ENCODE results near the gene BCAS1. TPM values are rescaled to one million over a fixed set of nuclear protein-coding genes. Genes with fewer than 3 reads are reported as not detected.

The BCAS1 gene
- total and polyA plus RNA-seq, 2 donors (not counting 1 experiment from before 2014, with no cell fraction given): 0.97 to 1.1 TPM

DNA sequence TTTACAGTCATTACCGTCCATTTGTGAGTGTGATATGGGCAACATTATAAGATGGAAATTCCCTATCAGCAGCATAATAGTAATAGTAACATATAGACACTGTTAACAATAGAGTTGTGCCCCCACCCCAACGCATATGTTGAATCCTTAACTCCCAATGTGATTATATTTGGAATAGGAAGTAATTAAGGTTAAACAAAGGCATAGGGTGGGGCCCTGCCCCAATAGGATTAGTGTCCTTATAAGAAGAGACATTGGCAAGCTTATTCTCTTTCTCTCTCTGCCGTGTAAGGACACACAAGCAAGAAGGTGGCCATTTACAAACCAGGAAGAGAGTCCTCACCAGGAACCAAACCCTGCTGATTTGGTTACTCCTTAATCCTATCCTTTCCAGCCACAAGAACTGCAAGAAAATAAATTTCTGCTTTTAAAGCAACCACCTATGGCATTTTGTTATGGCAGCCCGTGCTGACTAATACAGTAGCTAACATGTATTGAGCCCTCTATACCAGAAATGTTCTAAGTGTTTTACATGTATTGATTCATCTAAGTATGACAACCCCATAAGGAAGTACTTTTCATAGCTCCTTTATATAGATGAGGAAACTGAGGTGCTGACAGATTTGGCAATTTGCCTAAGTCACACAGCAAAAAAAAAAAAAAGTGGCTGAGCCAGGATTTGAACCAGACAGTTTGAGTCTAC is 114.2 kb downstream of the BCAS1 start:
- Histone ChIP-seq H2AFZ (ENCODE audit: insufficient read depth, low read depth, low read length, poor library complexity, severe bottlenecking) (no peak overlapping the region), H3K4me3 (ENCODE audit: control extremely low read depth in 1 of 5, extremely low read depth in 1 of 5, insufficient read depth in 1 of 5, low read depth in 2 of 5, low read length in 4 of 5) (no peak overlapping the region), H3K9me3 (ENCODE audit: control extremely low read depth in 1 of 3, control insufficient read depth in 2 of 3, insufficient read depth in 1 of 3, low read length in 2 of 3) (peaks cover 0 to 5% (median 2%) of the 10 kb centered on the region in 3 donors), H3K4me2 (replicated peaks; ENCODE audit: low read depth, low read length, poor library complexity, severe bottlenecking) (no peak overlapping the region), H3K27me3 (replicated peaks in 1 of 4; ENCODE audit: control extremely low read depth in 1 of 4, control insufficient read depth in 3 of 4, insufficient read depth in 4 of 4, low read length in 3 of 4) (peaks cover 0 to 4% (median 0%) of the 10 kb centered on the region in 4 experiments), H3K9ac (ENCODE audit: low read length) (no peak overlapping the region), H3K79me2 (ENCODE audit: control insufficient read depth, insufficient read depth, low read length) (no peaks in the 10 kb centered on the region), H3K36me3 (replicated peaks in 1 of 2; ENCODE audit: control extremely low read depth in 1 of 2, control insufficient read depth in 1 of 2, extremely low read depth in 1 of 2, insufficient read depth in 2 of 2, low read length in 1 of 2) (no peaks in the 10 kb centered on the region), H4K20me1 (ENCODE audit: control insufficient read depth, insufficient read depth, low read length, poor library complexity, severe bottlenecking) (no peaks in the 10 kb centered on the region), H3K27ac (ENCODE audit: low read length in 2 of 2) (no peak overlapping the region), H3K4me1 (ENCODE audit: control insufficient read depth in 2 of 2, insufficient read depth in 2 of 2, low read length in 2 of 2) (no peaks in the 10 kb centered on the region)
- DNase-seq (no peak), ATAC-seq (ENCODE audit: low read depth) (no peak)
- intact Hi-C loops (cut with micrococcal nuclease): no loop called here
- ChIA-PET CTCF (interaction anchor here (1.4 kb wide), 1 partner anchor 17 kb away, joined by 5 read pairs; no protein-coding TSS in a partner anchor), POLR2A (interaction anchor here (0.6 to 0.7 kb wide), 2 partner anchors 41 to 51 kb away, joined by 3 read pairs; no protein-coding TSS in a partner anchor)
- no peak overlapping the region for H3K27ac Mint-ChIP-seq
- H3K4me1 Mint-ChIP-seq: peaks cover 2% of the 10 kb centered on the region
- TF ChIP-seq EZH2 (IDR thresholded peaks at IDR 0.05; ENCODE audit: borderline replicate concordance, insufficient read depth, low read depth, low read length, poor library complexity, severe bottlenecking) (no peak), CTCF (IDR thresholded peaks at IDR 0.05) (no peak)
- H3K4me3 Mint-ChIP-seq: no peak overlapping the region
- H3K9me3 Mint-ChIP-seq (ENCODE audit: insufficient read depth): peaks cover 4% of the 10 kb centered on the region
- 100% methylated on average over 1 of the region's 4 CpGs for WGBS (ENCODE audit: insufficient coverage)
- peaks cover 4% of the 10 kb centered on the region for H3K27me3 Mint-ChIP-seq

Measured in B cell (primary cell).